Measurements from ENCODE around the gene ANKRD29. TPM values are rescaled to one million over a fixed set of nuclear protein-coding genes. Genes with fewer than 3 reads are reported as not detected.

ANKRD29 gene

GRCh38 chr18:23550898-23551297 is 111.8 kb downstream of the ANKRD29 start:
- Histone ChIP-seq H3K56ac (ENCODE audit: low read length) (no peak overlapping the region), H3K18ac (ENCODE audit: low read length) (no peak overlapping the region), H3K36me3 (ENCODE audit: control insufficient read depth, insufficient read depth, low read length) (peaks cover 26% of the 10 kb centered on the region), H2BK120ac (ENCODE audit: low read depth, low read length) (no peak overlapping the region), H3K79me1 (ENCODE audit: low read length) (no peaks in the 10 kb centered on the region), H3K4me3 (ENCODE audit: low read length) (no peak overlapping the region), H3K4me2 (ENCODE audit: low read length) (no peak overlapping the region), H2BK5ac (ENCODE audit: low read length) (no peak overlapping the region), H3K4me1 (ENCODE audit: control insufficient read depth, low read depth, low read length) (no peaks in the 10 kb centered on the region), H3K27me3 (ENCODE audit: insufficient read depth, low read length, poor library complexity) (no peaks in the 10 kb centered on the region), H4K8ac (ENCODE audit: low read depth, low read length) (no peak overlapping the region), H3K27ac (ENCODE audit: low read depth, low read length) (no peak overlapping the region), H4K5ac (ENCODE audit: low read length) (no peak overlapping the region), H3K23ac (ENCODE audit: low read length) (no peak overlapping the region), H2BK15ac (replicated peaks; ENCODE audit: low read depth) (no peak overlapping the region), H3K4ac (ENCODE audit: low read depth, low read length) (no peak overlapping the region), H3K79me2 (ENCODE audit: control insufficient read depth, insufficient read depth, low read length) (no peaks in the 10 kb centered on the region), H2AK5ac (ENCODE audit: low read length) (no peak overlapping the region), H3K9ac (ENCODE audit: low read length) (no peak overlapping the region)
- DNase-seq = no peak

Small RNA genes lying within 50 kb of the gene (small RNA-seq; reads per million reads assigned to genes)
- not detected for gene RF00019 (ENCODE audit: insufficient read depth)

Data from mesendoderm (in vitro differentiated cells).